Right atrium auricular region (tissue), 2 donors: ENCODE measurements around the gene FOXL1. TPM values are rescaled to one million over a fixed set of nuclear protein-coding genes. Genes with fewer than 3 reads are reported as not detected.

ENCODE experiments used
- DNase-seq: peaks from one replicate; pipeline ENCODE4 v3.0.0-alpha.2; 2019; ENCODE audit warnings: low spot score
- H3K27ac ChIP-seq, 2 donors: fragments of 200-600 bp; sonication (generic); 1 replicate in 1 of 2; 2 replicates in 1 of 2; pipeline ENCODE4 v1.5.1; 2016 to 2019
- H3K27me3 ChIP-seq, 2 donors: fragments of 200-600 bp; sonication (generic); one replicate each; pipeline versions ENCODE4 v1.5.1 to v1.6.0; 2017 to 2019
- H3K36me3 ChIP-seq: fragments of 200-600 bp; sonication (generic); one replicate; pipeline ENCODE4 v1.5.1; 2016
- H3K4me1 ChIP-seq, 2 donors: fragments of 200-600 bp; sonication (generic); one replicate each; pipeline versions ENCODE4 v1.5.1 to v1.6.0; 2017 to 2019
- H3K4me3 ChIP-seq, 2 donors: fragments of 200-600 bp; sonication (generic); 1 replicate in 1 of 2; 2 replicates in 1 of 2; pipeline ENCODE4 v1.5.1; 2017 to 2019; ENCODE audit warnings: mild to moderate bottlenecking in 1 of 2, moderate library complexity in 1 of 2
- H3K9me3 ChIP-seq, 2 donors: fragments of 200-600 bp; sonication (generic); one replicate each; pipeline ENCODE4 v1.5.1; 2019
- CTCF ChIP-seq, 2 donors: fragments of 200-600 bp; sonication (generic); IDR thresholded peaks; one replicate each; pipeline ENCODE4 v1.5.1; 2019; ENCODE audit warnings: antibody characterized with exemption in 2 of 2
- total RNA-seq, 2 donors: library from RNA; depleted of rRNA; stranded (reverse); fragments of >200 nt; gene quantifications; one replicate each; pipeline ENCODE4 v1.1.0, GENCODE V29; 2016

The FOXL1 gene
- total RNA-seq, result 1 to 10 TPM in 1 of 2 donors, under 1 TPM in 1; 0.85 to 1.3 TPM

GRCh38 chr16:86578061-86578599, at the start of gene FOXL1:
TSS of gene FOXL1 (plus strand) at chr16:86578549. CDS start at chr16:86578724, 175 bp downstream.
- Histone ChIP-seq H3K27me3 (peaks cover 0 to 9% of the 10 kb centered on the region in 2 donors), H3K9me3 (no peaks in the 10 kb centered on the region), H3K4me1 (peaks cover 0 to 31% of the 10 kb centered on the region in 2 donors)

GRCh38 chr16:86529160-86529559, 49.2 kb upstream of the FOXL1 start:
- no peak for DNase-seq
- TF ChIP-seq CTCF (IDR thresholded peaks at IDR 0.05), result no peak
- H3K27ac ChIP-seq, result no peak overlapping the region
- peaks cover 0 to 5% of the 10 kb centered on the region in 2 donors for H3K4me1 ChIP-seq
- no peak overlapping the region for H3K4me3 ChIP-seq
- H3K9me3 ChIP-seq, result no peaks in the 10 kb centered on the region
- no peaks in the 10 kb centered on the region for H3K36me3 ChIP-seq
- H3K27me3 ChIP-seq, result no peaks in the 10 kb centered on the region

More at GRCh38 chr16:86578061-86578599, at the start of gene FOXL1:
- DNase-seq, result no peak
- H3K4me3 ChIP-seq, result peak within 1 kb of the TSS; percentile 11 to 49
- H3K36me3 ChIP-seq, result no peaks in the 10 kb centered on the region
- TF ChIP-seq CTCF (IDR thresholded peaks at IDR 0.05), result no peak
- H3K27ac ChIP-seq, result peak within 1 kb of the TSS; percentile 75 to 81

- TF ChIP-seq CTCF (IDR thresholded peaks at IDR 0.05), result no peak
- H3K27me3 ChIP-seq, result no peaks in the 10 kb centered on the region
- no peak for DNase-seq
- no peak overlapping the region for H3K4me3 ChIP-seq
- H3K9me3 ChIP-seq, result no peaks in the 10 kb centered on the region
- H3K36me3 ChIP-seq, result no peaks in the 10 kb centered on the region
- H3K27ac ChIP-seq, result peak overlapping the region in 1 of 2 donors; percentile 16
- peaks cover 0 to 5% of the 10 kb centered on the region in 2 donors for H3K4me1 ChIP-seq
These were observed 47.8 kb upstream of the FOXL1 start for GRCh38 chr16:86530251-86531190.

GRCh38 chr16:86531191-86531545, 47.2 kb upstream of the FOXL1 start:
- no peaks in the 10 kb centered on the region for H3K36me3 ChIP-seq
- peak; percentile 69 for DNase-seq
- no peaks in the 10 kb centered on the region for H3K27me3 ChIP-seq
- no peaks in the 10 kb centered on the region for H3K9me3 ChIP-seq
- no peak overlapping the region for H3K4me3 ChIP-seq
- peak overlapping the region; percentile 16 to 39 for H3K27ac ChIP-seq
- H3K4me1 ChIP-seq, result peaks cover 0 to 5% of the 10 kb centered on the region in 2 donors
- TF ChIP-seq CTCF (IDR thresholded peaks at IDR 0.05), result no peak

- Histone ChIP-seq H3K9me3 (no peaks in the 10 kb centered on the region), H3K4me1 (peaks cover 0 to 5% of the 10 kb centered on the region in 2 donors), H3K36me3 (no peaks in the 10 kb centered on the region), H3K4me3 (no peak overlapping the region), H3K27me3 (no peaks in the 10 kb centered on the region), H3K27ac (peak overlapping the region; percentile 16 to 39)
- no peak for DNase-seq
- no peak for TF ChIP-seq CTCF (IDR thresholded peaks at IDR 0.05)
These were observed 46.5 kb upstream of the FOXL1 start for GRCh38 chr16:86531641-86532525.
